GM19043 (cell line): ENCODE data around the gene POLR2M.

ENCODE experiments used
- ATAC-seq: cut with Tn5 transposase; IDR thresholded peaks from one replicate; pipeline ENCODE4 v1.9.1; 2021; ENCODE audit warnings: low read depth; ENCODE audit not compliant: unreplicated experiment

Gene POLR2M

DNA sequence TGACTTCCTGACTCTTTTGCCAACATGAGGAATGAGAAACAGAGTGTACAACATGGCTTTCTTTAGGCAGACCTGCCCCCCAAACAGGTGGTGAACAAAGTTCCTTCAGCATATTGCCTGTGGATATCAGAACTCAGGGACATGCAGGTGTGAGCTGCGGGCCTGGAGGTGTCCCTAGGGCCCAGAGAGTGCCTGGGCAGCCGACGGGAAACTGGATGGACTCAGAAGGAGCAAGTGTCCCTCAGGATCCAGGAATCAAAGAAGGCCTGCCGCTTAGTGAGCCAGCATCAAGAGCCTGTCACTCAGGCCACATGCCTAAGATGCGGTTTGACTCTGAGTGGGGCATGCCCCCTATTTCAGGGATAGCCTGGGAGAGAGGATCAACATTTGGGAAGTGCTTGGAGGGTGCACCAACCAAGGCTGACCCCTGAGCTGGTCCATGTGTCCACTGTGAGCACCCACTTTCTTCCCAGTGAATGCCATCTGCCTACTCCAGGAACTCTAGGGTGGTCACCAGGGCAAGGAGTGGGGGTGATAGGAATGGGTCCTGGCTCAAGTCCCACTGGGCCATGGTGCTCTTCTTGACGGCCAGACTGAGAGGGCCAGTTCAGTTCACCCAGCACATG is 16.1 kb upstream of the POLR2M start:
- ATAC-seq: no peak

DNA sequence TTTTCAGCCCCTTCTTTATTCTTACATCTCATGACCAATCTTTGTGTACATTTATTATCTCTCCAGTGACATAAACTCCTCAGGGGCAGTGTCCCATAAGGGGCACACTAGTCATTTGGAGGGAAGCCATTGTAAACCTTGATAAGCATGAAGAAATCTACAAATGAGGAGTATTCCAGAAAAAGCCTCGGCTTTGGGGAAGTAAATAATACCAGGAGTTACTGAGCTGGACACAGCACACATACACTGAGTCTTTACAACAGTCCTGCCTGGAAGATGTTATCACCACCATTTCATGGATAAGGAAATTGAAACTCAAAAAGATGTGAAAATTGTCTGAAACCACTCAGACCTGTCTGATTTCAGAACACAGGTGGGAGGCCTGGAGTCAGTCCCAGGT is 15.4 kb upstream of the POLR2M start:
- no peak for ATAC-seq

DNA sequence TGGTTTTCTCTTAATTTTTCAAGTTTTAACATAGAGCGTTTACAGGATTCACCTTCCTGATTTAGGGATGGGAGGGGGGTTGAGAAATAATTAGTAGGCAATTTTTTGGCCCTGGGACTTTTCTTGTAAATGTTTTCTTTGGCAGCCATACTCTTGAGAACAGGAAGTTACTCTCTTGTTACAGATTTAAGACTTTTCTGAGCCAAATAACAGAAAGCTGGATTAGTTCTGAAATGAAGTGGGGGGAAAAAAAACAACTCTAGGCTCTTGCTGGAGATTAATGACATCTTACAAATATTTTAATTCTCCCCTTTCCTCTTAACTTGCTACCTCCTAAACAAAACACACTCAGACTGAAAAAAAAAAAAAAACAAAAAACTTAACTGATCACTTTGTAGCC is 13.8 kb upstream of the POLR2M start:
- ATAC-seq: no peak

DNA sequence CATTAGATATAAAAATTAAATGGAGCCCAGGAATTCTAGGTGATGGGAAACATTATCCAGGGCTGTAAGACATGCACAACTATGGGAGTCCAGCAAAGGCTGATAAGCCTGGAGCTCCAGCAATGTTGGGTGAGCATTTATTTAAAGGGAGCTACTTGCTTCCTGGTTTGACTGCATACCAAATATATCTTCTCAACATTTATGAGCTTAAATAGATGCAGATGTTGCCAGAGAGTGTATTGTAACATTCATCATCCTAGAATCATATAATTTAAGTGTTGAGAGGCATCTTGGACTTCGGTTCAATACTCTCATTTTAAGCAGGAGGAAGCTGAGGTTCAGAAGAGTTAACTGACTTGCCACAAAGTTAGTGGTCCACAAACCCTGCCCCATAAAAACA is 12.2 kb upstream of the POLR2M start:
- ATAC-seq: no peak

DNA sequence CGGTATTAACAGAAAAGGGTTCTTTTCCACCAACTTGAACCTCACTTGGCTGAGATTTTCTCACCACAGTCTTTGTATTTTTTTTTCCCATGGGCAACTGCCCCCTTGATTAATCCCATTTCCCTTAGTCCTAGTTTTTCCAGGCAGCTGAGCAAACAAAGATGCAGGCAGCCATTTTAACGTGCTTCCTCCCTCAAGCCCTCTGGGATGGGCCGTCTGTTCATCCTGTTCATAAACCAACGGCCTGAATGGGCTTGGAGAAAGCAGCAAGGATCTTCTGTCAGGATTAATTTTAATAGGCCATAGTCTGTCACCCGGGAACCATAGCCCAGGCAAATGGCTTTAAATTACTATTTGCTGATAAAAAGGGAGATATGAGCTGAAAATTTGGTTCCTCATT is 10.4 kb upstream of the POLR2M start:
- ATAC-seq: no peak

DNA sequence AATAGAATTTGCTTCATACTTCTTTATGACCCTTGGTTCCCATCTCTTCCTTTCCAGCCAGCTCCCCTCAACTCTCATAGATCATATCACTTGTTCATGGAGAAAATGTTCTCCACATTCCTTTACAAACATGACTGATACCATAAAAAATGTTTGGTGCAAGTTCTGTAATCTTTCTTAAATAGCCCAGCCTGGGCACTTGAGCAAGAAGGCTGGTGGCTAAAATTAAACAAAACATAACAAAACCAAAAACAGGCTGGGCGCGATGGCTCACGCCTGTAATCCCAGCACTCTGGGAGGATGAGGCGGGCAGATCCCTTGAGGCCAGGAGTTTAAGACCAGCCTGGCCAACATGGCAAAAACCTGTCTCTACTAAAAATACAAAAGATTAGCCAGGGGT is 8.9 kb upstream of the POLR2M start:
- no peak for ATAC-seq

DNA sequence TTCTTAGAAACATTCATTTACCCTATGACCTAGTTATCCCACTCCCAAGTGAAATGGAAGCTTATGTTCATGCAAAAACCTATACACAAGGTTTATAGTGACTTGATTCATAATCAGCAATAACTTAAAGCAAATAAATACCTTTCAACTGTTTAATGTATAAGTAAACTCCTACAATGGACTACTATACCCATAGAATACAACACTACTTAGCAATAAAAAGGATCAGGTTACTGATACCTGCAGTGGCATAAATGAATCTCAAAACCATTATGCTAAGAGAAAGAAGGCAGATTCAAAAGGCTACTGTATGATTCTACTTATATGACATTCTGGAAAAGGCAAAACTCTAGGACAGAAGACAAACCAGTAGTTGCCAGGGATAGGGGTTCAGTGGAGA is 8.3 kb upstream of the POLR2M start:
- ATAC-seq: no peak

DNA sequence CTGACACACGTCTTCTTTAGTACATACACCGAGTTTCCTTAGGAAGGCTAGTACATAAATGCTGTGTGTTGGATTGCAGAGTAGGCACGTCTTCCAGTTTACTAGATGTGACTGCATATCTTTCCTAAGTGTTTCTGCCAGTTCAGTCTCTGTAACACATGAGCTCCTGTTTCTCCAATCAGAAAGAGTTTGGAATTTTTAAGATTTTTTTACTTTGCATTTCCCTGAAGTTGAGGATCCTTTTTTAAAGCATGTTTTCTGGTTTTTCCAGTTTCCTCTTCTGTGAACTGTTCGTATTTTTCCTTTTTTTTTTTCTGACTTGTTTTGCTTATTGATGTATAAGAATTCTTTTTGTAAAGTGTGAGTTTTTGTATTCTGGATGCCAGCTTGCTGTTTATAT is 7.5 kb upstream of the POLR2M start:
- ATAC-seq: no peak

DNA sequence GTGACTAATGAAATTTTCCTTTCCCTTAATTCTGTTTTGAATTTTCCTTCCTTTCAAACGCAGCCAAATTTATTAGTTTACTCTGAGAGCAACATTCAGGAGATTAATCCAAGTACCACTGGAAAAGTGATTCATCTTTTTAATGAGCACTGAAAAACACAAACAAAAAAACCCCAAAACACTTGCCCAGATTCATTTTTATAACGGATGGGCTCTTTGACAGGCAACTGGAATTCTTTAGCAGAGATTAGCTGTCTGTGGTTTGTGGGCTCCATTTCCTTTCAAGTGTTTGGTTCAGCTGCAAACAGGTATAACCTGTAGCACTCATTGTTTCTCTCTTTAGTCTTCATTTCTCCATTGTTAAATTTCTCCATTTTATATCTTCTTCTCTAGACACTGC is 3.1 kb upstream of the POLR2M start:
- ATAC-seq: no peak

DNA sequence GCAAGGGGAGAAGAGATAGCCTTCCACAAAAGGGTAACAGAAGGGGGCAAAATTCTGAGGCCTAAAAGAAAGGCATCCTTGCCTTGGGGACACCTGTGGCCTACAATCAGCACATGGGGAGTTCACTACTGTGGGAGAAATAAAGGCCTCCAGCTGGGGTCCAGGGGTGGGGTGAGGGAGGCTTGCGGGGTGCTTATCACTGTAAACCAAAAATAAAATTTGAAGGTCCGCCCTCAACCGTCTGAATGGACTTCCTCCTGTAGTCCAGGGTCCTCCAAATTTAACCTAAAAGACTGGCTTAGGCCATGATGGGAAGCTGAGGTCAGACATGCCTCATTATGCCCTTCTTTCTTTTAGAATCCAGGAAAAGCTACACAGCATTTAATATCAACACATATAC is 2.1 kb upstream of the POLR2M start:
- ATAC-seq: no peak

DNA sequence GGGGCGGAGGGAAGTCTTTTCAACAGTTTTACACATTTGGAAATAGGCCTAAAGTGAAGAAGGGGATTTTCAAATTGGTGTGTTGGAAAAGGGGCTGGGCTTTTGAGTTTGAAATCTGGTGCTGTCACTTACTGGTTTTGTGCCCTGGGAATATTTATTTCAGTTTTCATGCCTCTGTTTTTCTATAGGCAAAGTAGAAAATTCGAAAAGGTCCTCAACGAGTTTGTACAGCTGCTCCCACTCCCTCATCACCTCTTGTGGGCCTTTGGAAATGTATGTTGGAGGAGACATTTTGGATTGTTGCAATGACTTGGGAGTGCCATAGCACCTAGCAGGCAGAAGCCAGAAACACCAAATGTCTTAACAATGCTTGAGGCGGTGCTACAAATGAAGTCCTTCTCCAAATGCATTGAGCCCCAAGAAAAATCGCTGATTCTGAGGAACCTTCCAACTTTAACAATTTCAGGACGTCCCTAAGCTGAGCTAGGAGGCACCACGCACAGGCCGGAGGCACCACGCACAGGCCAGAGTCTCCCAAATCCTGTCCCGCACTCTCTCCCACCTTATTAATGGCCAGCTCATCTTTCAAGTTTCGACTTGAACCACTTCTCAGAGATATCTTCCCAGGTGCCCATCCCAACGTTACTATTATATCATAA is 639 bp upstream of the POLR2M start:
- no peak for ATAC-seq

DNA sequence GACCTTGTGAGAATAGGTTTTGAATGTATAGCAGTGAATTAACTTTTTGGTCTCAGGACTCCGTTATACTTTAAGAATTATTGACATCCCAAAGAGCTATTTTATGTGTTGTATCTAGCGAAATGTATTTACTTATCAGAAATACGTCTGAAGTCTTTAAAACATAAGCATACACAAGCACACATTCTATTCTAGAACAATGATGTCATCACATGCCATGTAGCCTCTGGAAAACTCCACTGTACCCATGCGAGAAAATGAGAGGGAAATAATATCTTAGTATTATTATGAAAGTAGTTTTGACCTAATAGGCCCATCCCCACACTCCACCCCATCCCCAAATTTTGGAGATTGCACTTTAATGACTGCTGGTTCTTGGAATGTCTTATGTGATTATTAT is 1.5 kb downstream of the POLR2M start:
- ATAC-seq: no peak

DNA sequence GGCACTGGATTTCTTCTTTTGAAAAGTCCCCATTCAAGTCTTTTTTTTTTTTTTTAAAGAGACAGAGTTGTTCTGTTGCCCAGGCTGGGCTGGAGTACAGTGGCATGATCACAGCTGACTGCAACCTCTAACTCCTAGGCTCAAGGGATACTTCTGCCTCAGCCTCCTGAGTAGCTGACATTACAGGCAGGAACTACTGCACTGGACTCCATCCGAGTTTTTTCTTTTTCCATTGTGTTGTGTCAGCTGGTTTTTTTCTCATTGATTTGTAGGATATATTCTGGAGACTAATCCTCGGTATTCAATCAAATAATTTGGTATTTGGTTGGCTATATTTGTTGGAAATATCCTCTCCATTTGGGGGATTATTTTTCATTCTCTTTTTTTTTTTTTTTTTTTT is 11.8 kb downstream of the POLR2M start:
- ATAC-seq: no peak

DNA sequence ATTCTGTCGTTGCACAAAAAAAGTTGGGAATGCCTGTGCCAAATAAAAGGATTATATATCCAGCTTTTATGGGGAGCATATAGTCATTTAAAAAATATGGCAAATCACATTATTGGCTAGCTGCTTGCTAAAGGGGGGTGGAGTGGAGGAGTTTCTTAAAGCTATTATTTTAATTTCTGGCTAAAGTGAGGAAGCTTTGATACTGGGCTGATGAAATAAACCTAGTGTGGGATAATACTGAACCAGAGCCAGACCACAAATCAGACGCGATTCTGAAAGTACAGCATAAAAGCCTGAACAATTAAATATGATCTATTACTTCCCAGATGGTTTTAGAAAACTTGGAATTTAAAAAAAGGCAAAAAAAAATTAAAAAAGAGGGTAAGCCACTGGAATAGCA is 14.4 kb downstream of the POLR2M start:
- ATAC-seq: no peak

DNA sequence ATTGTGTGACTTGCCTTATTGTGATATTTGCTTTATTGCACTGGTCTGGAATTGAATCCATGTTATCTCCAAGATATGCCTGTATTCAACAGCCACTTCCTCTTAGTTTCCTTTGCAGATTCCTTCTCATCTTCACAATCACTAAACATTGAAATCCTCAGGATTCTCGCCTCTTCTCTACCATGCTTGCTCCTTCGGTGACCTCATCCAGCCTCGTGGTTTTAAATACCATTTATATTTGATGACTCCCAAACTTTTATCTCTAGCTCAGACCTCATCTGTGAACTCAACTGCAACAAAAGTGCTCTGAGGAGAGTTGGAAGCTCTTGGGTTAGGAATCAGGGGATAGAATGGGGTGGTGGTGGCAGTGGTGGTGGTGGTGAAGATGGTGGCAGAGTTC is 19.9 kb downstream of the POLR2M start:
- no peak for ATAC-seq

DNA sequence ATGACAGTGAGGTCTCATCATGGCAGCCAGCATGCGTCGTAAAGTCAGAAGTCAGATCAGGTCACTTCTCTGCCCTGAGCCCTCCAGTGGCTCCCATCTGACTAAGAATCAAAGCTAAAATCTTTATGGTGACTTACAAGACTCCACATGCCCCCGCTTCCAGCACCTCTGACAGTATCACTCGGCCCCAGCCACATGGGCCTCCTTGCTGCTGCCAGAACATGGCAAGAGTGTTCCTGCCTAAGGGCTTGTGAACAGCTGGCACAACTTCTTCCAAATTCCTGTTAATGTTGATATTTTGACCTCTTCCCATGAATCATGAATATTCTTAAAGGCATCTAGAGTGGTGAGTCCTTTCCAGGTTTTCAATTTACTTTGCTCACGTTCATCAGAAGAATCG is 20.5 kb downstream of the POLR2M start:
- ATAC-seq: no peak

DNA sequence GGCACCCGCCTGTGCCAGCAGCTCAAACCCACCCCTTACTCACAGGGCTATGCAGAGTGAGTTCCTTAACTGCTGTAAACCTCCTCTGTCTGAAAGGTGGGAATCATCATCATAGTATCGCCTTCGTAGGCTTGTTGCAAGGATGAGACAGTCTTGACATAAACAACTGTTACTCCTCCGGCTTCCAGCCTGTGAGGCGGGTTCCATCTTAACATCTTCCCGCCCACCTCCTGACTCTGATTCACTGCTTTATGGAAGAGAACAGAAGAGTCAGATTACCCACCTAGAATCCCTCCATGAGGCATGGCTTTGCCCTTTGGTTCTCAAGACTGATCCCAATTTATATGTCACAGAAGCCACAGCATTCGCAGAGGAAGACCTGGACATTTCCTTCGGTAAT is 21.9 kb downstream of the POLR2M start:
- no peak for ATAC-seq

DNA sequence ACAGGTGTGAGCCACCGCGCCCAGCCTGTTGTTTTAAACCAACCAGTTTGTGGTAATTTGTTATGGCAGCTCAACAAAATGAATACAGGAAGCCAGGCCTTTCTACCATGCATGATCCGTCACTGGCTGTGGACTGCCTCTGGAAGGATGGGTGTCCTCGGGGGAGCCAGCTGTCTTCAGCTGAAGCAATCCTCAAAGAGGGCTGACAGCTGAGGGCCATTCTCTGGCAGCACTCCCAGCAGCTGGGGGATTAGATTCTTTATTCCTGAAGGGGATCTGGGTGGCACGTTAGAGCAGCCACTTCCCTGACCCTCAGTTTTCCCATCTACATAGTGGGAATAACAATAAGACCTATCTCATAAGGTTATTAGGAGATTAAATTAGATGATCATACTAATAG is 24.4 kb downstream of the POLR2M start:
- ATAC-seq: no peak

DNA sequence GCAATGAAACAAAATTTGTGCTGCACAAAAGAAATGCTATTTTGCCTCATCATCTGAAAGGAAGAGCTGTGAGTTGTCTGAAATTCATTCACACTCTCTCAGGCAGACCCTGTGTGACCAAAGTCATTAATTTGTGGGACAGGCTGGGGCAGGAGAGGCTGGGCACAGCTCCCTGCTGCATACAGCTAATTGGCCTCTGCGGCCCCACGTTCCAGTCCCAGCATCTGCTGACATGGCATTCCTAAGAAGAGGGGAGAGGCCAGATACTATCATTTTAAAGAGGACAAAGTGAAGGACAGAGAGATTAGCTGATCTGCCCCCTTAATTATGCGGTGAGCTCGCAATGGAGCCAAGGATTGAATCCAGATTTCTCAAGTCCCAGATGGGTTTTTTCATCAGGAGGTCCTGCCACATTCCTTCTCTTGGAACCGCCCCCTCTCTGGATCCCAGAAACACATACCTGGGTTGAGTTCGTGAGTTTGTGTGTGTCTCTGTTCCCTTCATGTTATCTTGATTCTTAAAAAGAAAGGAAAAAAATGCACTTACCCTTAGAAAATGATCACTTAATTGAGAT is 25.1 kb downstream of the POLR2M start:
- ATAC-seq: no peak

DNA sequence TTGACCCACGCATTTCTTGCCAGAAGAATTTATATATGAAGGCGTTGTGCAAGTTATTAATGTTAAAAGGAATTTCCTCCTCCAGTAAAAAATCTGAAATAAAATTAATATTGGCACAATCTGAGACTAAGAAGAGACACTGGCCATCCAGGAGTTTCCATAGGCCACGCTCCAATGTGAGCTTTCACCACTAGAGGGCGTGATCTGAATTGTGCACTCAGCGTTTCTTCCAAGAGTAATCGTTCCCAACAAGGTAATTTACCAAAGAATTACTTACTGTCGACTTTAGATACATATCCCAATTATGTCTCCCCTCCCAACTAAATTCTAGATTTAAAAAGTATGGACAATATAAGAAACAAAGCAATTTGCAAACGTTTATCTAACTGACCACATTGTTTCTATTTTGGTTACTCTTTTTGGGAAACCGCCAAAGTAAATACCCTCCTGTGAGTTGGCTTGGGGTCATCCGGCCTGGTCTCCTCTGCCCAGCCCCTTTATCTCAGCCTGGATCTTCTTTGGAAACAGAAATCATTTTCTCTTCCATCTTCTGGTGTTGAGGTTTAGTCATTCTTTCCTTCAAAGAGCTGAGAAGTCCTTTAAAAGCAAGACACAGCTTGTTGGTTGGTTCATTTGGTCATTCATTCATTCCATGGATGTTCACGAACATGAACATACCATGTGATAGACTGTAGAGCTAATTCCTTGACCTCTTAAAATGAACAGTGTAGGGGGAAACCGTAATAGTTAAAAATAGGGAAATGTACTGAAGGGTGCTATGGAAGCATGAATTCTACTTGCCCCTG is 26.2 kb downstream of the POLR2M start:
- no peak for ATAC-seq

DNA sequence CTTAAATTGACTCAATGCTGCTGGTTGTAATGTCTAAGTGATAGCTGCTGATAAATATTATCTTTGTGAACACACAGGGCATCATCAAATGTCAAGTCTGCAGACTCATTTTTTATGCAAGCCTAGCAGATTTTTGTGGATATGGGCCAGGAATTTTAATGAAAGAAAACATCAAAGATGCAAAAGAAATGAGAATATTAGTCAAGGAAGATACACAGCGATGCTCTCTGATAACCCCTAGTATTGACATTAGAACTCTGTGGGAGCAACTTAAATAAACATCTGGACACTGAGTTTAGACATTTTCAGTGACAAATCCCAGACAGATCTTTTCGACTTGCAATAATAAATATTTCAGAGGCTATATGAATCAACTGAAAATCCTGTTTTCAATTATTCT is 28.3 kb downstream of the POLR2M start:
- ATAC-seq: no peak

DNA sequence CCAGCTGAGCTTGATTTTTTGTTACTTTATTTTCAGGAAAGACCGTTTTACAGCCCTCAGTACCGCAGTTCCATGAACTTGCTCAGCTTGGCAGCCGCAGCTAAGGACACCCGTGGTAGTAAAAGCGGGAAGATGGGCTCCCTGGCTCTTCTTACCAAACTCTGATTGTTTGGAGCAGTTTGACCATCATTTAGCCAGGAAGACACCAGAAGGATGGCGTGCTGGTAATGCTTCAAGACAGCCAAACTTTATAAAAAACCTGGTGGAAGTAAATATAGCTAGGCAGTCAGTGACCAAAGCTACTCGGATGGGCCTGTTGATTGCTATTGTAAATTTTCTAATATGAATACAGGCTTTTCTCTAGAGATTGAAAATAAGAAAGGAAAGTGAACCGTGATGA is 28.9 kb downstream of the POLR2M start:
- ATAC-seq: no peak
